Stimulated activated CD4-positive, alpha-beta T cell treated with anti-CD3 and anti-CD28 coated beads, Interleukin-15, amount 100 ng/mL, for 1 hour (primary cell): ENCODE measurements around the gene ASPDH.

Experiments used
- DNase-seq, 2 donors: peaks; one replicate each; pipeline ENCODE4 v3.0.0-alpha.2; 2020; ENCODE audit warnings: low read depth in 1 of 2, low spot score in 1 of 2

Gene ASPDH

DNA sequence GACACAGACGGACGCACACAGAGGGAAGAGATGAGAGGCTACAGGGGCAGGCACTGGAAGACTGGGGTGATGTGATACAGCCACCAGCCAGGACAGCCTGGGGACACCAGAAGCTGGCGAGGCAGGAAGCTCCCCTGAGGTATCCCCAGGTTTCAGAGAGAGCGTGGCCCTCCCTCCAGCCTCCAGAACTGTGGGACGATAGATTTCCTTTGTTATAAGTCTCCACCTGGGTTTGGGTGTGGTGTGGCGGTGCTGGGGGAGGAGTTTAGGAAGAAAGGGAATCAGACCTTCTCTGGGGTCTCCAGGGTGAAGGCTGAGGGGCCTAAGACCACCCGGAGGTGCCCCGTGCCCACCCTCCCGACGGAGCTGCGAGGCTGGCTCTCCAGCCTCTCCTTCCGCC lies 2.7 kb upstream of the ASPDH start:
- no peak for DNase-seq

DNA sequence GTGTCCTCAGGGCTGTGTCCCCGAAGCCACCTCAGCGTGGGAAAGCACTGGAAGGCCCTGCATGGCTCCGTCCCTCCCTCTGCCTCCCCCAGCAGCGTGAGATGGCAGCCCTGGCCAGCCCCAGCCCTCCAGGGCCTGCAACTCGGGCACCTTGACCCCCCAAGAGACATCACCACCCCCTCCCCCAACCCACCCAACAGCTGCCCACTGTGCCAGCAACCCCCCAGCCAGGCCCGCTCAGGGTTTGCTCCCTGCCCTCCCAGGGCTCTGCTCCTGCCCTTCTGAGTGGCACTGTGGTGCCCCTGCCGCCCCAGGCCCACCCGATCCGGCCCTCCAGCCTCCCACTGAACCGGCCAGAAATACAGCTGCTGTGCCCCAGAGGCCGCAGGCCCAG lies 1.5 kb upstream of the ASPDH start:
- DNase-seq = no peak

DNA sequence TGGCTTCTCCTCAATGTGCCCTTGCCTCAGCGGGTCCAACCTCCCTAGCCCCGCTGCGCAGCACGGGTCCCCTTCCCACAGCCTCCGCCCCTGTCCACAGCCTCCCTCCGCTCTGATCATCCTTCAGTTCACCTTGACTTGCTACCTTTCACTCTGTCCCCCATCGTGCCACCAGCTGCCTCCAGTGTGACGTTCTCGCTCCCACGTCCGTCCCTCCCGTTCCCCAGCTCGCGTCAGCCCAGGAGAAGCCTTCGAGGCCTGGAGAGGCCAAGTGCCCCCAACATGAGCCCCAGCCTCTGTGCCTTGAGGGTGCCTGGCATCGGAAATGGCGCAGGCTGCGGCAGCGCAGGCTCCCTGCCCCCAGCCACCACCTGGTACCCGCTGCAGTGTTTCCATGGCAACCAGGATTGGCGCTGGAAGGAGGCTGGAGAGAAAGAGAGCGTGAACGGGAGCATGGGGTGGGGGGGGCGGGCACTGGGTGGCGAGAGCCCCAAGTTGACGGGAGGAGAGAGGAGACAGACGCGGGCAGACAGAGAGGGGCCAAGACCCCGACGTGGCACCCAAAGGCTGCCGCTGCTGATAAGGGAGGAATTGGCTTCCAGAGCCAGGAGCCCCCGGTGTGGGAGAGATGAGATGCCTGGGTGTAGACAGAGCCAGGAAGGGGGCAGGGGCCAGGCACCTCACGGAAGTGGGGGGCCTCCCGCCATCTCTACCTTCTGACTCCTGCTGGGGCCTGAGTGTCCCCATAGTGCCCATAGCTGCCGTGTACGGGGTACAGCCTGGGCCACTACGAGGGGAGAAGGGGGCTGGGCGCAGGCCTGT lies 844 bp upstream of the ASPDH start:
- no peak for DNase-seq

DNA sequence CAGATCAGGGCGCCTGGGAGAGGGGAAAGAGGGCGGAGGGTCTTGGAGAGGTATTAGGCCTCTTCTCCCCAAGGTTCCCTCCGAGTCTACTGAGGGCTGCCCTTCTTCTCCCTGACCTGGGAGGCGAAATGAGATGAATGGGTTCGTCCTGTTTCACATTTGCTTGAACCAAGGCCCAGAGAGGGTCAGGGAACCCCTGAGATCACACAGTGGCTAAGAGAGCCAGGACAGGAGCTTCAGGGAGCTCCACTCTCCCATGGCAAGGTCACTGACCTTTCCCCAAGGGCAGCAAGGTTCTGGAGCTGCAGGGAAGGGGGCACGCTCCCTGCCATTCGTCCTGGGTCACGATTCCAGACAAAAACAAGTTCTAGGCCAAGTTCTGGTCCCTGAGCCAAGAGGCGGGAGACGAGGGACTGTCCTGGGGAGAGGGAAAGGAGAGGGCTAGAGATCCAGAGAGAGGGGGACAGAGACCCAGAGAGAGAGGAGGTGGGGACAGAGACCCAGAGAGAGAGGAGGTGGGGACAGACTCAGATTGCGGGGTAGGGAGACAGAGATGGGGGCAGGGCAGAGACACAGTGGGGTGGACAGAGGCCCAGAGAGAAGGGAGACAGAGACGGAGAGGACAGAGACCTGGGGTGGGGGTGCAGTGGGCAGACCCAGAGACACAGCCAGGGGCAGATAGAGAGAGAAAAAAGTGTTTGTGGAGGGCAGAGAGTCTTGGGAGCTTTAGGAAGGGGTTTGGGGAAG lies 541 bp downstream of the ASPDH start:
- DNase-seq = no peak

DNA sequence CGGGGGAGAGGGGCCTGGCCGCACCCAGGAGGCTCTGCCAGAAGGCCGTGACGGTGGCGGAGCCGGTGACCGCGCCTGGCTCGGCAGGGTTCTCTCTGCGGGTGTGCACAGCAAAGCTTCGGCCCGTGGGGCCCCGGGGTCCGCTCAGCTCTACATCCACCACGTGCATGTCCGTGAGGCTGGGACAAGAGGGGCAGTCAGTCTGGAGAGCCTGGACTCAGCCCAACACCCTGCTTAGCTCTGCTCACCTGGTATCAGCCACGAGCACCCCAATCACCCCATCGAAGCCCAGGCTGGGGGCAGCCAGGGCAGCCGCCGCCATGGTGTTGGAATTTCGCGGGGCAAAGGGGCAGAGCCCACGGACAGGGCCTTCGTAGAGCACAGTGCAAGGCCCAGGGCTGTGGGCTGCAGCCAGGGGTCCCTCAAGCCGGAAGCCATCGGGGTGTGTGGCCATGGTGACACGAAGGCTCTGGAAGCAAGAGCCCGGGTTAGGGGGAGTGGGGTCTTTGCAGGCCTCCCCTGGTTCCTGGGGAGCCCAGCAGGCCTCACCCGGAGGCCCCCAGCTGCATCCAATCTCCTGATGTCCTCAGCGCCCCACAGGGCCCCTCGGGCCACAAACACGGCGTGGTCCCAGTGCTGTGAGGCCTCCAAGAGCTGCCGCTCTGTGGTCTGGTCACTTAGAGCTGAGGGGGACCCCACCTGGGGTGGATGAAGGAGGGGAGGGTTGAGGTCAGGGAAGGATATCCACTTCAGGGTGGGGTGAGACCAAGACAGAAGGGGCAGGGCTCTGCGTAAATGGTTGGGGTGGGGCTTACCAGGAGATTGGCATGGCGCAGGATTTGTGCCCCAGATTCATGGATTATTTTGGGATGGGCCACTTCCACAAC lies 1.4 kb downstream of the ASPDH start:
- no peak for DNase-seq

DNA sequence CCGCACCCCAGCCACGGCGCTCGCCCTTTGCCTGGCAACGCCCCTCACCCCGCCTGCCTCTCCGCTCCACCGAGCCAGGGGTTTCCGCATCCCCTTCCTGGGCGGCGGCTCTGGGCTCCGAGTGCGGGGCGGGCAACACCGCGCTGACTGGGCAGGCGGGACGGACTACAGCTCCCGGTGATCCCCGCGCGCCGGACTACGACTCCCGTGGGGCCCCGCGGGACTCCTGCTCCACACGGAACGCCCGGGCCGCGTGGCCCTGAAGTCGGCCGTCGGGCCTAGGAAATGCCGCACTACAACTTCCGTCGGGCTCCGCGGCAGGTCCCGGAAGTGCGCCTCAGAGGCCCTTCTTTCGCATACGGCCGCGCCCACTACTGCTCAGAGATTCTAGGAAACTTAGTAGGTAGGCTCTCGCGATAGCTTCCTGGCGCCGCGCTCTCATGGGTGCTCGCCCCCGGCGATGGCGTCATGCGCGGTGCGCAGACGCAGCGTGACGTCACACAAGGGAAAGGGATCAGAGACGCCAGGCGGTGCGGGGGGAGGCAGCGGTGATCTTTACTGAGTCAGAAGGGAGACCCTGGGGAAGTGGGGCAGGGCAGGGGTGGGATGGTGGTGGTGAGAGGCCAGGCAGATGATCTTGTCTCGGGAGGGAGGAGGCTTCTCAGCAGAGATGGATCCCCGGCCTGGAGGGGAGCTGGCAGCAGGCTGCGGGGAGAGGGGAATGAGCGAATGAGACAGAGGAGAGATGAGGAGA lies 2.5 kb downstream of the ASPDH start, which contains the start of gene JOSD2:
JOSD2 (minus strand) TSS at position 123 of the 754 bp plus-strand sequence. CDS start 760 bp downstream, outside the sequence.
- peak; percentile 94 to 95 for DNase-seq

DNA sequence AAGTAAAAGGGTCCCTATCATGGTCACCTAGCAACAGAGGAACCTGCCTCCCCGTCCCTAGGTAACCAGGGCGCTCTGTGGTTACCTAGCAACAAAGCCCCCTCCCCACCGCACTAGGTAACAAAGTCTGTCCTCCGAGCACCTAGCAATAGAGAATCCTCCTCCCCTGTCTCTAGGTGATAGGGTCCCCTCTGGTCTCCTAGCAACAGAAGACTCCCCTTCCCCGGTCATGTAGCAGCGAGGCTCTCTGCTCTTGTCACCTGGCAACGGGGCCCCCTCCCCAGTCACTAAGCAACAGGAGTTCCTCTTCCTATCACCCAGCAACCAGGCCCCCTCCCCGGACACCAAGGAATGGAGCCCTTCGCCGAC lies 3.0 kb downstream of the ASPDH start:
- no peak for DNase-seq

DNA sequence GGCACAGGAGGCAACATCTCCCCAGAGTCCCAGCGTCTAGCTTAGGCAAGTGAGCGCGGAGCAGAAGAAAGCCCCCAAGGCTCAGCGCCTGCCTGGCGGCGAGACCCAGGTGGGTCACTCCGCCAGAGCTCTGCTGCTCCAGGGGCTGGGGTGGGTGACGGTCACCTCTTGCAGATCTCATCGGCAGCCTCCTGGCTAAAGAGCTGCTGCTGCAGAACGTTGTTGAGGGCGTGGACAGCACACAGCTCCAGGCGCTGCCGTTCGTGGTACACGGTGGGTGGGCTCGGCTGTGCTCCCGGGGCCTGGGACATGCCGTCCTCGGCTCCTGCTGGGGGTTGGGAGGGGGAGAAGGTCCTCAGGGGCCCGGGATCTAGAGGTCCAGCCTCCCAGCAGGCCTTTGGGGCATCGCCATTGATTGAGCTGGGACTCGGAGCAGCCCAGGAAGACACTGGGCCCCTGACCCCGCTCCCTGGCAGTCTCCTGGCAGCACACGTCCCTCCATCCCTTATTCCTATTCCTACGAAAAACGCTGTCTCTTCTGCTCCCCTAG lies 3.5 kb downstream of the ASPDH start:
- no peak for DNase-seq

DNA sequence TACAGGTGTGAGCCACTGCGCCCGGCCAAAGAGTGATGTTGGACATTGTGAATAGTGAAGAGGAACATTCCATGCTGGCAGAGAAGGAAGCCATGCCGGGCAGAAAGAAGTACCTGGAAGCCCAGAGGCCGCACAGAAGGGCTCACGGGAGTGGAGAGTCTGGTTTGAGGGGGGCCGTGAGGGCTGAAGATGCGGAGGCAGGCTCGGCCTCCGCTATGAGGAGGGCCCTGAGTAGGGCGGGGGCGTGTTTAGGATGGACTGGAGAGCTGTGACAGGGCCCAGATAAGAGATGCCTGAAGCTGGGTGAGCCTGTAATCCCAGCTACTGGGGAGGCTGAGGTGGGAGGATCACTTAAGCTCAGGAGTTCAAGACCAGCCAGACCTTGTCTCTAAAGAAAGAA lies 4.3 kb downstream of the ASPDH start:
- DNase-seq = no peak

DNA sequence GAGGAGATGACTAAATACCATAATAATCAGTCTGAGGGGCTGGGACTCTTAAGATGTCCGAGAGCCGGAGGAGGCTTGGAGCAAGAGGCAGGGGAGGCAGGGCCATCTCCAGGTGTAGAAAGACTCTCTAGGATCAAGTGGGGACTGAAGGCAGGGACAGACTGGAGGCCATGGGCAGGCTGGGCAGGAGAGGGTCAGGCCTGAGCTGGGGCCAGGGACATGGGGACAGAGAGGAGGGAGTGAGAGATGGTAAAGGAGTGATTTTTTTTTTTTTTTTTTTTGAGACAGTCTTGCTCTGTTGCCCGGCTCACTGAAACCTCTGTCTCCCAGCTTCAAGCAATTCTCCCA lies 4.9 kb downstream of the ASPDH start:
- DNase-seq = no peak

DNA sequence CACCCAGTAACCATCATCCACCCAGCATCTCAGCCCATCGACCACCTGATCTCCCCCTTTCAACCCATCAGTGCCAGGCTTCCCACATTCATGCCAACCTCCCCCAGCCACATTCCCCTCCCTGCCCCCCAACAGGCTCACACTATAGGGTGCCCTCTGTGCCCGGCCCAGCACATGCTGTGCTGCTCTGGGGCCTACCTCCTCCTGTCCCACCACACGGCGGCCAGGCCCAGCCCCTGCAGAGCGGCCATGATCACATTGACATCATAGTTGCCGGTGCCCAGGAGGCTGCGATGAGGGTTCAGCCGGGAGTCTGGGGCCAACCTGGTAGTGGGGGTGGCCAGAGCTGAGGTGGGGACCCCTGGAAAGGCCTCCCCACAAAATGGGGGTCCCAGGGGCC lies 6.3 kb downstream of the ASPDH start:
- no peak for DNase-seq

DNA sequence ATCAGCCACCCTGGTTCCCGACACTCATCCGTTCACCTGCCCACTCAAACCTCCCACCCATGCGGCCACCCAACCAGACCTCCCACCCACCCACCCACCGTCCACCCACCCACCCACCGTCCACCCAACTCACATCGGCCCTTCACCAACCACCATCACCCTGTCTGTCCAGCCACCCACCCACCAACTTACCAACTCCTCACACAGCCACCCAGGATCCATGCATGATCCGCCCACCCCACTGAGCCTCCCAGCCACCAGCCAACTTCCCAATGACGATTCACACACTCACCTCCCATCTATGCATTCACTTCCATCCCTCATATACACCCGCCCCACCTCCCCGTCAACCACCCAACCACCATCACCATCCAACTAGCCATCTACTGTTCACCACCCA lies 7.0 kb downstream of the ASPDH start:
- no peak for DNase-seq

DNA sequence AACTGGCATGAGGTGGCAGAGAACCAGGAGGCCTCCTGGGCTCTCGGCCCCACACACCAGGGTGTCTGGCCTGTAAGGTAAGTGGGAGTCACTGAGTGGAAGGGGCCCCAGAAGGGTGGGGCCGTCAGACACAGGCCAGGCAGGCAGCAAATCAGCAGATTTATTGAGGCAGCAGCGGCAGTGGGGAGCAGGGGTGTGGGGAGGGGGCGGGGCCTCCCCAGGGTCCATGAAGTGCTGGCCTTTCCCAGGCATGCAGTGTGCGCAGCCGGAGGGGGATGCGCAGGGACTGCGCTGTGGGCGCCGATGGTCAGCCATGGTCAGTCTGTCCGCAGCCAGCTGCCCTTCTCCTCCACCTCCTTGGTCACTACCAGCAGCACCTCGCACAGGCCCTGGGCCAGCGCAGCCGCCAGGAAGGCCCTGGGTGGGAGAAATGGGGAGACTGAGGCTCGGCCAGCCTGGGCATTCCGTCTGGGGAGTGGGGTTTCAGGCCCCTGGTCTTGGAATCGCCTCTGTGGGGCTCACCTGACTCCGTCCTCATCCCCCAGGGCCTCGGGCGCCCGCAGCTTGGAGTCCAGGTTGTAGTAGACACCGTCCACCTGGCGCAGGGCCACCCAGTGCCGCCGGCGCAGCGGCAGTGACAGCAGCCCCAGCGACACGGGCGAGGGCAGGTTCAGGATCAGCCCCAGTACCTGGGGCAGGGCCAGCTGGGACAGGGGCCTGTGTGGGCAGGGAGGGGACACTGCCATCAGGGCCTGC lies 7.7 kb downstream of the ASPDH start:
- no peak for DNase-seq

DNA sequence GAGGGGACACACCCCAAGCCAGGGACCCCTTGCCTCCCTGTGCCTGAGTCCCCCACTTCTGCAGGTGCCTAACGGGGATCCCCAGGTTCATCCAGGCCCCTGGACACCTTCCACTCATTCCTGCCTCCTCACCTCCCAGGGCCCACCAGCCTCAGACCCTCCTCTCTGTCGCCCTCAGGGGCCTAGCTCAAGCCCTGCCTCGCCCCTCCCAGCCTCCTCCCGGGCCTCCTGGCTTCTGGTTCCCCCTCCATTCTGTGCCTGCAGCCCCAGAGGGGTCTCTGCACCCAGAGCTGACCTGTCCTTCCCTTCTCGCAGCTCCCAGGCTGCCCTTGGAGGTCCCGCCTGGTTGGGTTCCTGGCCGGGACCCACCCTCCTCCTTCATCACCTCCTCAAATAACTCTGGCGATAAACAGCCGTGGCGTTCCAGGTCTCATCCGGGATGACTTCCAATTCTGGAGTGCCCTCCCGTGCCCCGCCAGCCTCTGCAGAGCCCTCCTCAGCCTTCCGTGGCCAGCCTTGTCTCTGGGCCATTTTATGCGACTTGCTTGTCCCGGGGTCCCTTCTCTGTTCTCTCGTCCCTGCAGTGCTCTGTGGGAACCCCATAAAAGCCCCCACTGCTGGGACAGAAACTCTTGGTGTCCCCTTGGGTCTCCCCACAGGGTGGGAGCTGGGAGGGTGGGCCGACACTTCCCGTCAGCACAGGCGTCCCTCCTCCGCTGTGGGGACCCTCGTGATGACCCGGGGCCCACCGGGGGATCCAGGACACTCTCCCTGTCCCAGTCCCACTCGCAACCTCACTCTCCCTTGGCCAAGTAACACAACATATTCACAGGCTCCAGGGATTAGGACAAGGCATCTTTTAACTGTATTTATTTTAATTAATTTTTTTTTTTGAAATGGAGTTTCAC lies 11.9 kb downstream of the ASPDH start:
- no peak for DNase-seq

DNA sequence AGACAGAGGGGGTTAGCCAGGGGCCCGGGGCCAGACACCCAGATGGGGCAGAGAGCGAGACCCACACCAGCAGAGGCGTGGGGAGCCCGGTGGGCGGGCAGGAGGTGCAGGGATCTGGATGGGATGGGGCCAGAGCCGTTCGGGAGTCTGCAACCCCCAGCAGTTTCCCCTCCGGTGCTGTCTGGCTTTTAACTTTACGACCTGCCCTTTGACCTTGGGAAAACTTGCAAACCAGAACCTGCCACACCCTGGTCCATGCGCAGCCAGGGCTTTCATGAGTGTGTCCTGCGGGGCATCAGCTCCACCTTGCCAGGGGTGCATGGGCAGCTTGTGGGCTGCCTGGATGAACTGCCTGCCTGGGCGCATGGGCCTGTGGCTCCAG lies 12.5 kb downstream of the ASPDH start:
- DNase-seq = no peak

DNA sequence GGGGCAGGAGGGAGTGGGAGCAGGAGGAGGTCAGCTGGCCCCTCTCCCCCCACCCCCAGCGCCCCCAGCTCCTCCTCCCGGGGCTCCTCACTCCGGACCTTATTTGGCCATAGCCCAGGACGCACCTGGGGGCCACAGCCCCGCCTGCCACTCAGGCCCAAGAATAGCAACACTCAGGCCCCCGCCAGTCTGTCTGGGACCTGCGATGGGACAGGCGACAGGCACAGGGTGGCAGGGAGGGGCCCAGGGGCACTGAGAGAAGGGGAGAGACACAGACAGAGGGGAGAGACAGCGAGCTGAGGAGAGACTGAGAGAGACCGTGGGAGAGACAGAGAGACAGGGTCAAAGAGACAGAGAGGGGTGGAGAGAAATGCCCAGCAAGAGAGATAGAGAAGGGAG lies 13.0 kb downstream of the ASPDH start:
- DNase-seq = no peak

DNA sequence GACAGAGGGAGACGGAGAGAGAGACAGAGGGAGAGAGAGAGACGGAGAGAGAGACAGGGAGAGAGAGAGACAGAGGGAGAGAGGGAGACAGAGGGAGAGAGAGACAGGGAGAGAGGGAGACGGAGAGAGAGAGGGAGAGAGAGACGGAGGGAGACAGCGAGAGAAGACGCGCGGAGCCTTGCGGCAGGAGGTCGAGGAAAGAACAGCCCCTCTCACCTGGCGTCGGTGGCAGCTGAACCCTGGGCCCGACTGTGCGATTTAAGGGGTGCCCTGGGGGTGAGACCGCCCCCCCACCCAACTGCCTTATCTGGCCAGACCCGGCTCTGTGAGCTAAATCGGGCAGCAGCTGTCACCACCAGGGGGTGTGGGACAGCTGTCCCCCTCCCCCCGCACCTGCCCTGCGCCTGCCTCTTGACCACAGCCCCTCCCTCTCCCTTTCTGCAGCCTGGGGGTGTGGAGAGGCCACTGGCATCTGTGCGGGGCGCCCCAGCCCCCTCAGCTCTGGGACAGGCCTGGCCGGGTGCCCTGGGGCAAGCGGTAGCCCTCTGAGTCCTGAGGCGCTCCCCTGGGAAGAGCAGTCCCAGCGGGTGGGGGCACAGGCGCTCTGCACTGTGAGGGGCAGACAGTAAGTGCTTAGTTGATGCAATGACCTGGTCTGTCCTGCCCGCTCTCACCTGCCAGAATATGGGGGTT lies 13.5 kb downstream of the ASPDH start:
- DNase-seq = no peak
